Testis (tissue), 2 donors: Measurements from ENCODE around the gene SMURF1.

Experiments used
- POLR2A ChIP-seq: fragments of 450-650 bp; IDR thresholded peaks from one replicate; pipeline ENCODE4 v1.6.1; 2017; ENCODE audit warnings: antibody characterized with exemption, mild to moderate bottlenecking, moderate library complexity
- TF ChIP-seq, protein P1 (sequence below), 3 experiments: fragments of 450-650 bp in 2 of 3; fragments of 200-600 bp in 1 of 3; sonication (generic) in 1 of 3; IDR thresholded peaks; one replicate each; pipeline ENCODE4 v1.5.1; 2016 to 2019; ENCODE audit warnings: antibody characterized with exemption in 3 of 3, mild to moderate bottlenecking in 2 of 3, moderate library complexity in 1 of 3

DNA sequence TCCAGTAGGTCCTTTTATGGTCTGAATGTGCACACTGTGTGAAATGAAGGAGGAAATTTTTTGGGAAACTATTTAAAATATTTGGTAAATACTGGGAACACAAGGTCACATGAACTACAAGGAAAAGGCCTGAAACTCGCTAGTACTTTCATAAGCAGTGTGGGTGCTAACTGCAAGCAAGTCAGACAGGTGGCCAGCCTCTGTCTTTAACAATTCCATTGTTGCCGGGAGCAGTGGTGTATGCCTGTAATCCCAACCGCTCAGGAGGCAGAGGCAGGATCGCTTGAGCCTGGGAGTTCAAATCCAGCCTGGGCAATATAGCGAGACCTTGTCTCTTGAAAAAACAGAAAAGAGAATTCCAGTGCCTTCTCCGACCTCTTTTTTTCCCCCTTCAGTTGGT is 37.5 kb downstream of the SMURF1 start:
- TF ChIP-seq, protein P1, sequence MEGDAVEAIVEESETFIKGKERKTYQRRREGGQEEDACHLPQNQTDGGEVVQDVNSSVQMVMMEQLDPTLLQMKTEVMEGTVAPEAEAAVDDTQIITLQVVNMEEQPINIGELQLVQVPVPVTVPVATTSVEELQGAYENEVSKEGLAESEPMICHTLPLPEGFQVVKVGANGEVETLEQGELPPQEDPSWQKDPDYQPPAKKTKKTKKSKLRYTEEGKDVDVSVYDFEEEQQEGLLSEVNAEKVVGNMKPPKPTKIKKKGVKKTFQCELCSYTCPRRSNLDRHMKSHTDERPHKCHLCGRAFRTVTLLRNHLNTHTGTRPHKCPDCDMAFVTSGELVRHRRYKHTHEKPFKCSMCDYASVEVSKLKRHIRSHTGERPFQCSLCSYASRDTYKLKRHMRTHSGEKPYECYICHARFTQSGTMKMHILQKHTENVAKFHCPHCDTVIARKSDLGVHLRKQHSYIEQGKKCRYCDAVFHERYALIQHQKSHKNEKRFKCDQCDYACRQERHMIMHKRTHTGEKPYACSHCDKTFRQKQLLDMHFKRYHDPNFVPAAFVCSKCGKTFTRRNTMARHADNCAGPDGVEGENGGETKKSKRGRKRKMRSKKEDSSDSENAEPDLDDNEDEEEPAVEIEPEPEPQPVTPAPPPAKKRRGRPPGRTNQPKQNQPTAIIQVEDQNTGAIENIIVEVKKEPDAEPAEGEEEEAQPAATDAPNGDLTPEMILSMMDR (IDR thresholded peaks at IDR 0.05), result no peak
- TF ChIP-seq POLR2A, result no peak
